ENCODE measurements around the gene DPYD.

DNA sequence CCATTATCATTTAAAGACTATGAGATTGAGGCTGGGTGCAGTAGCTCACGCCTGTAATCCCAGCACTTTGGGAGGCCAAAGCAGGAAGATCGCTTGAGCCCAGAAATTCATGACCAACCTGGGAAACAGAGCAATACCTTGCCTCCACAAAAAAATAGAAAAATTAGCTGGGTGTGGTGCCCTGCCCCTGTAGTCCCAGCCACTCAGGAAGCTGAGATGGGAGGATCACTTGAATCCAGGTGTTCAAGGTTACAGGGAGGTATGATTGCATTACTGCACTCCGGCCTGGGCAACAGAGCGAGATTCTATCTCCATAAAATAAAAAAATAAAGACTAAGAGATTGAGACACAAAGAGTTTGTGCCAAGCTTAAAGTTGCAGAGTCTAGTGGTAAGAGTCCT lies 537.0 kb downstream of the DPYD start:
- TF ChIP-seq POLR2AphosphoS5 (IDR thresholded peaks at IDR 0.05; ENCODE audit: low read depth, low read length) (no peak), POLR2A (IDR thresholded peaks at IDR 0.05; ENCODE audit: low read depth, low read length) (no peak), TAF1 (IDR thresholded peaks at IDR 0.05; ENCODE audit: low read depth, low read length) (no peak), SPI1 (IDR thresholded peaks at IDR 0.05; ENCODE audit: low read depth, low read length) (no peak)
